Limb (tissue), 2 donors: Measurements from ENCODE around the gene RECQL5.

Experiments
- DNase-seq, 2 donors: peaks; one replicate each; pipeline ENCODE4 v3.0.0-alpha.2; 2016; ENCODE audit errors: extremely low spot score in 2 of 2

RECQL5 gene

DNA sequence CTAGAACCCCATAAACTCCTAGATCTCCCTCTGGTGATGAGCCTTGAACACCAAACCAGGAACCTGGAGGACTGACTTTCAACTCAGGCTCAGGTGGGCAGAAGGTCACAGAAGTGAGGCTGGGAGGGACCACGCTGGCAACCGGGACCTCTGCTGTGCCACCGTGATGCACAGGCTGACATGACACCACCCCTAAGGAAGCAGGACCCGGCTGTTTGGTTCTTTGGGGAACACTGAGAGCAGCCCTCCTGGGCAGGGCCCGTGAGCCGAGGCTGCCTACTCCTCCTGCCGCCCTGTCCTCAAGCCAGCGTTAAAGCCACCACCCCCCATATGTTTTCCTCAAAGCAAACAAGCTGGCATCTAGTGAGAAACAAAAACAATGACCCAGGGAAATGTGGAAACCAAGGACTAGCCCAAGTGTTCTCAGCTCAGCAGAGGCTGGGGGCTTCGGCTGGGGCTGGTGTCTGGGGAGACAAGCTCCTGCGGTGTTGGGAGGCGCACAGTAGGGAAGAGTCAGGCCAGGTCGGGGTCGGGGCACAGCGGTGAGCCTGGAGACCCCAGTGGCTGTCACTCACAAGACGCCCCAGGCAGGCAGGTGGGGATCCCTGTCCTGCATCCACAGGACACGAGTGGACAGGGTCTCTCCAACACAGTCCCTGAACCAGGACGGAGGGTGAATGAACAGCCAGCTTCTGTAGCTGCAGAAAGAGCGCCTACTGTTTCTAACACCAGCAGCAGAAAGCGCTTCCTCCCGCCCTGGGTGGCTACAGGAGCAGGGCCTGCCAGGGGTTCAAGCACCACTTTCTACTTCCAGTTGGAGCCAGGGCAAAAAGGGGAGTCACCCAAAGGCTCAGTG, 32.0 kb downstream of the RECQL5 start:
- no peak for DNase-seq

DNA sequence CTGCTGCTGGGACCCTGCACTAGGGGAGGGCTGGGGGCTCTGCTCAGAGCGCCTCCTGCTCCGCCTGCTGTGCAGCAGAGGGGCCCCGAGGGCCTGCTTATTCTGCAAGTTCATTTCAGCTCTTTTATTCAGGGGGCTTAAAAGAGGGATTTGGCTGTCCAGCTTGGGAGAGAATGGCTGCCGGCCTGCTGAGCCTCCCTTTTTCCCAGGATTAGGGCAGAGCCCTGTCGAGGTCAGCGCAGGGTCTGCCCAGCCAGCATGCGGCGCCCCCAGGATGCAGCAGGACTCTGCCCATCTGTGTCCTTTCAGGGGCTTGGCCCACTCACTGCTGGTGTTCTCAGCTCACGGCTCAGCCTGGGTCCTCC, 32.6 kb downstream of the RECQL5 start:
- DNase-seq, result no peak

DNA sequence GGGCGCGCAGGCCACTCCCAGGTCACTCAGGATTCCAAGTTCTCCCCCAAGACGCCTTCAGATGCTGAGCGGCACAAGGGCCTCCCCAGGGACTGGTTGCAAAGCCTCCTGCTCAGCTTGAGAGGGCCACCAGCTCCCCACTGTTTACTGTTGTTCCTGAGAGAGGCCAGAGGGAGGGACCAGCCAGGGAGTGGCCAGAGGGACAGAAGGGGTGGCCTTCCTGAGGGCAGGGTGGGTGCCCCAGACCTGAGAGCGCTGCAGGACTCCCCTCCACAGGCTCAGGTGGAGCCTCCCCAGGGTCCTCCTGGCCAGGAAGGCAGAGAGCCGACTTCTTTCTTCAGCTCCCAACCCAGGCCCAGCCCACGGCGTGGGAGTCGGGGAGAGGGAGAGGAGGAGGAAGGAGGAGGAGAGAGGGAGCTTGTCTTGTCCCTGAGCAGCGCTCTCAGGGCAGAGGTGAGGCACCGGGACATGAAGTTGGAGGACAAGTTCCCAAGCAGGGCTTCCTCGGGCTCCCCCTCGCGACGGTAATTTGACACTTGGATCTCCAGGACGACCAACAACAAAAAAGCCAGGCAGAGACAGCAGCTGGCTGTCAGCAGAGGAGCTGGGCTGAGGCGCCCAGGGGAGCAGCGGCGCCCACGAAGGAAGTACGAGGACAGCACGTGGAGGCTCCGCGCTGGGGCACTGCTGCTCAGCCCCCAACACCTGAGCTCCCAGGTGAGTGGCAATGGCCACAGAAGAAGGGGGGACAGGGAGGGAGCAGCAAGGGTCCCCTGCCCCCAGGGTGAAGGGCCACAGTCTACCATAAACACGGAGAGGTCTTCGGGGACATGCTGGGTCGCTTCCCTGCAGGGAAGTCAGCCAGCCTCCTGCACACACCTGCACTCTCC, 33.2 kb downstream of the RECQL5 start:
- DNase-seq, result peak; percentile 92

DNA sequence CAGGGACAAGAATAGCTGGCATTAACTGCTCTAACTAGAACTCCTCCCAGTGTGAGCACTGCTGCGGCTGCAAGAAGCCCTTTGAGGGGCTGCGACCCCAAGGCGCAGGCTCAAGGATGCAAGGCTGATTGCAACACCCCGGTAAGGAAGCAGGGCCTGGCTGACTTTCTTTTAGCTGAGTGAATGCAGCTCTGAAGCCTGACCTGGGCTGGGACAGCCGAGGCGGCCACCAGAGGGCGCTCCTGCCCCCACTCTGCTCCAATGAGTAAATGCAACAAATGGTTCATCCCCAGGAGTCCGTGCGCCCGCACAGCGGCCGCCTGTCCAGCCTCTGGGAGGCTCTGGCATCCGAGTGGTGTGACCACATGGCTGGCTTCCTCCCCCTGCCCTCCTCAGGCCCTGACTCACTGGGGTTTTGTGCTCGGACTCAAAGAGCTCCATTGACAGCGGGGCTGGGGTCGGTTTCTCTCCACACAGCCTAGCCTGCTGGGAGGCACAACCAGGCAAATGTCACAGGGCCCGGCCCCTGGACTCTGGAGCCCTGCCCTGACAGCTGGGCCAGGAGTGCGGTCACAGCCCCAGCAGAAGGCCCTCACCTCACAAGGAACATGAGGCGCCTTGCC, 34.0 kb downstream of the RECQL5 start, which contains the start of gene SMIM5:
Gene SMIM5, plus strand, starts transcription at position 572 of the 623 bp plus-strand sequence. CDS start 6,768 bp downstream, outside the sequence.
- peak; percentile 82 to 91 for DNase-seq

DNA sequence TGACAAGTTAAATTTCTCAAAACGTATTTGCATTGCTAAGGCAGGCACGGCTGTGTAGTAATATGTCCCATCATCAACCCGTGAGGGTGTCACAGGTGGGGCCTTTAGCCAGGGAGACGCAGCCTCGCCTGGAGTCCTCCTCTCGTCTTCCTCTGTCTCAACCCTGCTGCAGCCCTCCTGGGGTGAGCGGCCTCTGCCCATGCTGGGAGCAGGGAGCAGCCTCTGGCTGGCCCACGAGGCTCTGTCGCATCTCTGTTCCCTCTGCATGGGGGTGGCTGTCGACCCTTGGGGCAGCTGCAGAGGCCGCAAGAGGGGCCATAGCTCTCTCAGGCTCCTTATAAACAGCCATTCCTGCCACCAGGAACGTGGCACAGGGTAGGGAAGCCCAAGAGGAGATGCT, 34.5 kb downstream of the RECQL5 start:
- DNase-seq, result no peak

DNA sequence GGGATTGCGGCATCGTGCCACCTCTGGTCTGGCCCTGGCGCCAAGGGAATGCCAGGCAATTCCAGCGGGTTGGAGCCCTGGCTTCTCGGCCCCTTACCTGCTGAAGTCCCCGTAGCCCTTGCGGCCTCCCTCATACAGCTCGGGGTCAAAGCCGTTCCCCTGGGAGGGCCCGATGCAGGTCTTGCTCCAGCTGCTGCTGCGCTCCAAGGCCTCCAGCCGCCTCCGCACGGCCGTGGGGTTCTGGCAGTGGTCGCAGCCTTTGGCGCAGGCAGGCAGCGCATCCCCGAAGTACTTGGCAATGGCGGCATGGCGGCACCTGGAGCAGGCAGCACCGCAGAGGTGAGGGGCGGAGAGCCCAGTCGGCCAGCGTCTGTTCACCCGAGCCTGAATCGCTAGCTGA, 35.6 kb downstream of the RECQL5 start:
- no peak for DNase-seq

DNA sequence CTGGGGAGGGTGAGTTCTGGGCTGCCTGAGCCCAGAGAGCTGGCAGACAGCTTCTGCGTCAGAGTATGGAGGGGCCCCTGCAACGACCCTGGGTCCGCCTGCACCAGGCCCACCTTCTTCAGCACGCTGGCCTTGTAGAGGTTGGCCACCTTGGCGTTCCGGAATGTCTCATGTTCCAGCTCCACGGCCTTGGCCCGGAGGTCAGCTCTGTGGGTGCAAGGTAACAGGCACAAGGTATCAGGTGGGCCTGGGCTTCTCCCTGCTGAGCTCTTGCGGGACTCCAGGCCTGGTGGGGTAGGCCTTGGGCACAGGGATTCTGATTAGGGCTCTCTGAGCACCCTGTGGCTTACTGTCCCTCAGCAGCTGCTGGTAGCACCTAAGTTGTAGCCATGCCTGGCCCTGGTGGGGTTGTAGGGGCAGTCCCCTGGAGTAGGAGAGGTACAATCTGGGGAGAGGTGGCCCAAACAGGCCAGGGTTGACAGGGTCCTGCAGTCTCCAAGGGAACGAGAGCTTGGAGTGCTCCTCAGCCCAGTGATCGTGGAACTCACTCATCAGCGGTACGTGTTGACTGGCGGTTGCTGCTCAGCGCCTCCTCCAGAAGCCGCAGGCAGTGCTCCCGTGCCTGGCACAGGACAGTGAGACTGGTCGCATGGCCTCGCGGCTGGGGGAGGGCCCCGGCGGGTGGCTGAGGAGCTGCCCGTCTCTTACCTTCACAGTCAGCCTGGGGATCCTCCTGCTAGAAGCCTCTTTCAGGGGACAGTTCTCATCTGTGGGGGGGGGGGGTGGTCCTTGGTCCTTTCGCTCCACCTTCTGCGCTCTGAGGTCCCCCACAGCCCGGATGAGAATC, 36.7 kb downstream of the RECQL5 start:
- no peak for DNase-seq

DNA sequence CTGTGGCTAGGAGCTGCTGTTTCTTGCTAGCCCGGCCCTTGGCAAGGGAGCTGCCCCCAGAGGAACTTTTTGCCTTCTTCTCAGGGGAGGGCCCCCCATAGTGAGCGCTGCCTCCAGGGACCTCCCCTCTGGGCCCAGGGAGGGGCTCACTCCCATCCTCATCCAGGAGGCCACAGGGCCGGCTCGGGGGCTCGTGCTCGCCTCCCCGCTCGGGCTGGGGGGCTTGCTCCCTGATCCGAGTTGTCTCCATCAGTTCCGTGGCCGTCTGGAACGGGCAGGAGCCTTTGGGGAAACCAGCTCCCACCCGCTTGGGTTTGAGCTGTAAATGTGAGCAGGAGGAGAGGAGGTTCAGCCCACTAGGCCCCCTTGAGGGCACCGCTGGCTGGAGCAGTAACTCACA, 37.8 kb downstream of the RECQL5 start:
- no peak for DNase-seq

DNA sequence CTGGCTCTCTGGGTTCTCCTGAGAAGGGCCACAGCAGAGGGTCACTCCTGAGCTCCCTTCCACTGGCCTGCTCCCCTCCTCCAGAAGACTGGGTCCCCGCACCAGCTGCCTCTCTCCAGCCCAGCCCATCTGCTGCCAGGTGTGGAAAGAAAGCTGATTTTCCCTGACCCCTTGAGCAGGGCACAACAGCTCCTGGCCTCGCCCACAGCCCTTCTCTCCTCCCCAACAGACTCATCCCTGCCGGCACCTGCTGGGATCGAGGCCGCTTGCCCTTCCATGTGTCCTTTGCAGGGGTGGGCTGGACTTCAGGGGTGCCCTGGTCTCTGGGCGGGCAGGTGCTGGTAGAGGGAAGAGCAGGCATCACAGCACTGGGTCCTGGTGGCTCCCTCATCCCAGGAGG, 38.5 kb downstream of the RECQL5 start:
- no peak for DNase-seq

DNA sequence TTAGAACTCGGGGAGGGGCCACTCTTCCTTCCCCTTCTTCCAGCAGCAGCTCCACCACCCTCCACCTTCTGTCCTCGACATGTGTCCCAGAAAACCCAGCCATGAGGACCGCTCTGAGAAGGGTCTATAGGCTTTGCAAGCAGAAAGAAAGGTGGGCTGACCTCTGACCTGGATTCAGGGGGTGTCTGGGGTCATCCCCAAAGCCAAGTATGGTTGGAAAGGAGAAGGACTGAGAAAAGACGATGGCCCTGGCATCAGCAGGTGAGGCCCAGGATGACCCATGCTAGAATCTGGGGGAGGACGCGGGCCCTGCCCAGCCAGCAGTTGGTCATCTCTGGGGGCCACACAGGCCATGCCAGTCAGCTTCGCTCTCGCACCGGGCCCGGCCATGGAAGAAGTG, 39.9 kb downstream of the RECQL5 start:
- DNase-seq, result no peak

DNA sequence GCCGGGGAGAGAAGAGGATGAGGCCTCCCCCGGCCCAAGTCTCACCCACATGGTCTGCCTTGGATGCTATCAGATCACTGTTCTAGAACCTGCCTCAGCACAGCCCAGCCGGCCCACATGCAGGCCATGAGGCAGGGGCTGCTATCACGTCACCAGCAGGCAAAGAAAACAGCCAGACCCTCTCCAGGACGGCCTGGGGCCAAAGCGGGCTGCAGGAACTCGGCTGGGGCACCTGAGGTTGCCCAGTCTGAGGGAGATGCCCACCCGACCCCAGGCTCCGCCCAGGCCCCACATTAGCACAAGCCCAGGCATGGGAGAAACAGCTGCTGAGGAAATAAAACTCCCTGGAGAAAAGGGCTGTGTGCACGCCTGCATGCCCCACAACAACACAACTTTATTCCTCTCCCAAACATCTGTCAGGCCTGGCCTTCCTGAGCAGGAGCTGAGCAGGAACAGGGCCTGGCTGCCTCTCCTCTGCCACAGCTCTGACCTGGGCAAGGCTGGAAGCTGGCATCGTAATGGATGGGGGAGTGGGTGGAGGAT, 40.4 kb downstream of the RECQL5 start:
- DNase-seq, result no peak

DNA sequence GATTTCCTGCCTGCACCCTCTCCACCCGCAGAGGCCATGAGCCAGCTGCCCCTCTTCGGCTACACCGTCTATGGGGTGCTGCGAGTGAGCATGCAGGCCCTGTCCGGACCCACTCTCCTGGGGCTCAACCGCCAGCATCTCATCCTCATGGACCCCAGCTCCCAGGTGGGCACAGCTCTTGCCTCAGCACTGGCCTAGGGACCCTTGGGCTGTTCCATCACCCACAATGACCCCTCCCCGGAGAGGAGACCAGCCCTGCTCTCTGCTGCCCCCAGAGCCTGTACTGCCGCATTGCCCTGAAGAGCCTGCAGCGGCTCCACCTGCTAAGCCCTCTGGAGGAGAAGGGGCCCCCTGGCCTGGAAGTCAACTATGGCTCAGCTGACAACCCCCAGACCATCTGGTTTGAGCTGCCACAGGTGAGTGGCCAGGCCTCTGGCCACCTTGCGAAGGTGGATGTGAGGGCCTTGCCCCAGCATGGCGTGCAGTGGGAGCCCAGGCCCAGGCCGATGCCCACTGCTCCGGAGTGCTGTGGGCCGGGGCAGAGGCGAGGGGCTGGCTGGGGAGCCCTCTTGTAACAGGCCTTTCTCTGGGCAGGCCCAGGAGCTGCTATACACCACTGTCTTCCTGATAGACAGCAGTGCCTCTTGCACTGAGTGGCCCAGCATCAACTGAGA, 41.0 kb downstream of the RECQL5 start:
- DNase-seq, result peak in 1 of 2 donors; percentile 61

DNA sequence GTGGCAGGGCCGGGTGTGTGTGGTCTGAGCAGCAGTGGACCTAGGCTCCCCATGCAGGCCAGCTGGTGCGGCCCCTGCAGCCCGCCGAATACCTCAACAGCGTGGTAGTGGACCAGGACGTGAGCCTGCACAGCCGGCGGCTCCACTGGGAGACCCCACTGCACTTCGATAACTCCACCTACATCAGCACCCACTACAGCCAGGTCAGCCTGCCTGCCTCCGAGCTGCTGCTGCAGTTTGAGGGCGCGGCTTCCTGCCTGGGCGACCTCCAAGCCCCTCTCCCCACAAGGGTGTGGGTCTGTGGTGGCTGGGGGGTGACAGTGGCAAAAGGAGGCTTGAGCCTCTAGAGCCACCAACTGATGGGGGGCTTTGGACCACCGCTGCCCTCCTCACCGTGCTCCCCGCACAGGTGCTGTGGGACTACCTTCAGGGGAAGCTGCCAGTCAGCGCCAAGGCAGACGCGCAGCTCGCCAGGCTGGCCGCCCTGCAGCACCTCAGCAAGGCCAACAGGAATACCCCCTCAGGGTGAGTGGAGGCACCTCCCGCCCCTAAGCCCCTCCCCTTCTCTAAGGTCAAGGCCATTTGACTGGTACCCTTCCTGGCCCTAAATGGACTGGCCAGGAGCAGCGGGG, 42.1 kb downstream of the RECQL5 start:
- no peak for DNase-seq

DNA sequence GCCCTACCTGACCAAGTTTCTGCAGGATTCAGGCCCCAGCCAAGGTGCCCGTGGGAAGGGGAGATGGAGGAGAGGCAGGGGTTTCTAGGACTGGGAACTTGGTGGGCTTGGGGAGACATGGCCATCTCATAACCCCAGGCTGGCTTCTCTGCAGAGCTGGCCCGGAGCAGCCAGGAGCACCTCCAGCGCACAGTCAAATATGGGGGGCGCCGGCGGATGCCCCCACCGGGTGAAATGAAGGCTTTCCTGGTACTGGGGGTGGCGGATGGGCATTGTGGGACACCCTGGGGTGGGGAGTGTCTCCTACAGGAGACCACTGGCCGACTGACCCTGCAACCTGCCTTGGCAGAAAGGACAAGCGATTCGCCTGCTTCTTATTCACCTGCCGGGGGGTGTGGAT, 42.9 kb downstream of the RECQL5 start:
- DNase-seq, result no peak

DNA sequence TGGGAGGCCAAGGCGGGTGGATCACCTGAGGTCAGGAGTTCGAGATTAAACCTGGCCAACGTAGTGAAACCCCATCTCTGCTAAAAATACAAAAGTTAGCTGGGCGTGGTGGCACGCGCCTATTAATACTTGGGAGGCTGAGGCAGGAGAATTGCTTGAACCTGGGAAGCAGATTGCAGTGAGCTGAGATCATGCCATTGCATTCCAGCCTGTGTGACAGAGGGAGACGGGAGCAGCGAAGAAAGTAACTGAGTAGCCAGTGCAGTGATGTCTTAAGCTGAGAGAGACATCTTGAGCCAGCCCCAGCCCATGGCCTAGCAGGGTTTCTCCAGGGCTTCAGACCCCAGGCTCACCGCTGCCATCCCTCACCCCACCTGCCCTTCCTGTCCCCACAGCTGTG, 43.6 kb downstream of the RECQL5 start:
- DNase-seq, result no peak

DNA sequence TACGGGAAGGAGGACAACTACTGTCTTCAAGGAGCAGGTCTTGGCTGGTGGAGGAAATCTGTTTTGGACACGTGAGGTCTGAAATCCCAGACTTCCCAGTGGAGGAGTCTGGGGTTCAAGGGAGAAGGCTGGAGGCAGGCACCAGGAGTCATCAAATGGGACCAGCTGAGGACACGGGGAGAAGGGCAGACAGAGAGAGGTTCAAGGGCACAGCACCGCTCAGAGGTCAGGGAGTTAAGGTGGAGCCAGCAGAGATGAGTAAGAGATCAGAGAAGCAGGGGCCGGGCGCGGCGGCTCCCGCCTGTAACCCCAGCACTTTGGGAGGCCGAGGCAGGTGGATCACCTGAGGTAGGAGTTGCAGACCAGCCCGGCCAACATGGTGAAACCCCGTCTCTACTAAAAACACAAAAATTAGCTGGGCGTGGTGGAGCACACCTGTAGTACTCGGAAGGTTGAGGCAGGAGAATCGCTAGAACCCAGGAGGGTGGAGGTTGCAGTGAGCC, 44.1 kb downstream of the RECQL5 start:
- no peak for DNase-seq

DNA sequence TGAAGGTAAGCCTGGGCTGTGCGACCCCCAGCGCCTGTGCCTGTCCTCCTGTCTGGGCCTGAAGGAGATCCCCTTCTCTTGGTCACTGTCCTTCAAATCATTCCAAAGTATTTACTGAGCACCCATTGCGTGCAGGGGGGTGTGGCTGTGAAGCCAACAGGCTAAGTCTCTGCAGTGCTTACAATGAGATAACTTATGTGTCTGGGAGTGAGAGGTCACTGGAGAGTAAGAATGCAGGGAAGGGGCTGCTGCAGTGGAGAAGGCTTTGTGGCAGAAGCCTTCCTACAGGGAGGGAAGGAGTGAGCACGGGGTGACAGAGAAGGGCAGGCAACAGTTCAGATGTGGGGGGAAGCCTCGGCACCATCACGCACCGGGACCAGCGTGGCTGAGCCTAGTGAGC, 44.9 kb downstream of the RECQL5 start:
- no peak for DNase-seq

DNA sequence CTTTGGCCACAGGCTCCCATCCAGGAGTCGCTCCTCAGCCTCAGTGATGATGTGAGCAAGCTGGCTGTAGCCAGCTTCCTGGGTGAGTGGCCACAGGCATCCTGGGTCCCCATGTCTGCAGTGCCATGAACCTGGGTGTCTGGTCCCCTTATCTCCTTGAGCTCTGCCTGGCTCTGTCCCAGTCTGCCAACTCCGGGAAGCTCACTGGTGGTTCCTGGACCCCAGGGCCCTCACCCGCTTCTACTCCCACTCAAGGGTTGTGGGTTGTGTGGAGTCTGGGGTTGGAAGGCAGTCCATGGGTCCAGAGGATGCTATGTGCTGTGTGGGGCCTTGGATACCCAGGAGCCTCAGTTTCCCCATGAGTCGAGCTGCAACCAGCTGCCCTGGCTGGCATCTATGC, 45.5 kb downstream of the RECQL5 start:
- DNase-seq, result no peak
